GM18499 (cell line): ENCODE measurements around the gene UBXN6.

Experiments
- ATAC-seq: cut with Tn5 transposase; IDR thresholded peaks from one replicate; pipeline ENCODE4 v1.9.1; 2021; ENCODE audit warnings: moderate number of reproducible peaks; ENCODE audit not compliant: insufficient read depth, unreplicated experiment

The UBXN6 gene, protein sequence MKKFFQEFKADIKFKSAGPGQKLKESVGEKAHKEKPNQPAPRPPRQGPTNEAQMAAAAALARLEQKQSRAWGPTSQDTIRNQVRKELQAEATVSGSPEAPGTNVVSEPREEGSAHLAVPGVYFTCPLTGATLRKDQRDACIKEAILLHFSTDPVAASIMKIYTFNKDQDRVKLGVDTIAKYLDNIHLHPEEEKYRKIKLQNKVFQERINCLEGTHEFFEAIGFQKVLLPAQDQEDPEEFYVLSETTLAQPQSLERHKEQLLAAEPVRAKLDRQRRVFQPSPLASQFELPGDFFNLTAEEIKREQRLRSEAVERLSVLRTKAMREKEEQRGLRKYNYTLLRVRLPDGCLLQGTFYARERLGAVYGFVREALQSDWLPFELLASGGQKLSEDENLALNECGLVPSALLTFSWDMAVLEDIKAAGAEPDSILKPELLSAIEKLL

DNA sequence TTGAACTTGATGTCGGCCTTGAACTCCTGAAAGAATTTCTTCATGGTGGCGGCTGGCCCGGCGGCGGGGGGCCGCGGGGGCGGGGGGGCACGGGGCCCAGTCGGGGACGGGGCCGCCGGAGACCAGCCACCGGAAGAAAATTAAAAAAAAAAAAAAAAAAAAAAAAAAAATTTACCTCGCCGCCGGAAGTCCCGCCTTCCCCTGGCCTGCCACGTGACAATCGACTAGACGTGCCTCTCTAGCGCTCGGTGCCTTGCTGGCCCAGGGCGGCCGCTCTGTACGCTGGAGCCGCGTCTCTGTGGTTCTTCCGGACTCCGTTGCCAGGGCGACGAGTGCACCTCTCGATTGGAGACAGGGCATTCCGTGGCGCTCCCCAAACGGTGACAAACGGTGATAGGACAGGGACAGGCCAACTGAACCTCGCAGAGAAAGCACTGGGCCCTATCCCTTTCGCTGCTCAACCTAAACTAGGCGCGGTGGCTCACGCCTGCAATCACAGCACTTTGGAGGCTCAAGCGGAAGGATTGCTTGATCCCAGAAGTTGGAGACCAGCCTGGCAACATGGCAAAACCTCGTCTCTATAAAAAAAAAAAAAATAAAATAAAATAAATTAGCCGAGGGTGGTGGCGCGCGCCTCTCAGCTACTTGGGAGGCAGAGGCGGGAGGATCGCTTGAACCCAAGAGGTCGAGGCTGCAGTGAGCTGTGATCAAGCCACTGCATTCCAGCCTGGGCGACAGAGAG, at the start of gene UBXN6:
Gene UBXN6 (minus strand): TSS at position 141 of the 742 bp plus-strand sequence. CDS start 97 bp downstream, at position 44.
- peak; percentile 84 for ATAC-seq

DNA sequence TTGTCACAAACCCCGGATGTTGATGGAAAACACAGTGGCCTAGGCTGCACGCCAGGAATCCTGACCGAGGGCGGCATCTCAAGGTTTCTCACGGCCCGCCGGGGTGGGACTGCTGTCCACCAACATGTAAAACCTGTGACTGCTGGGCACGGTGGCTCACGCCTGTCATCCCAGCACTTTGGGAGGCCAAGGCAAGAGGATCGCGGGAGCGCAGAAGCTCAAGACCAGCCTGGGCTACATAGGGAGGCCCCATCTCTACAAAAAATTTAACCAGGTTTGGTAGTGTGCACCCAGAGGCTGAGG, 49.5 kb upstream of the UBXN6 start:
- ATAC-seq: no peak

DNA sequence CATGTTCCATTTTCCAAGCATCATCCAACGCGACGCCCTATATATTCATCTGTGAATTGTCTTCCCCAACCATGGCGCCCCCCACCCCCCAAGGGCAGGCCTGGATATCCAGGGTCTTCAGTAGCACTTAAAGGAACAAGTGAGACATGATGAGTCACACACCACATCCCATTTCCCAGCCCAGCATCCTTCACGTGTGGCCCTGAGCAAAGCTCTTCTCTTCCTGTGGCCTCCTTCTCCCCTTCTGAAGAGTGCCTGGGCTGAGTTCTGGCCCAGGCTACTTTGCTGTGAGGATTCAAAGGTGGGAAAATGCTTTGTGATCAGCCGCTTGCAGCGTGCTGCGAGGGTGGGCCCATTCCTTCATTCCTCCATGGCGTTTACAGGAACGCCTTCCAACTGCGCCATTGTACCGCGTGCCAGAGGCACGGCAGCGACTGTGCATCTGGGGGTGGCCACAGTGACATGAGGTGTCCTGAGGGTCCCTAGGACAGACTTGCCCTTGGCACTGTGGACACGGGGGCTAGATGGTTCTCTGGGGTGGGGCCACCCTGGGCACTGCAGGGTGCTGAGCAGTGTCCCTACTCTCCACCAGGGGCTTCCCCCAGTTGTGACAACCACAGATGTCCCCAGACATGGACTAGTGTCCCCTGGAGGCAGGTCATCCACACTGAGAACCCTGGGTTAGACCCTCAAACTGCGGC, 49.0 kb upstream of the UBXN6 start:
- ATAC-seq: no peak

DNA sequence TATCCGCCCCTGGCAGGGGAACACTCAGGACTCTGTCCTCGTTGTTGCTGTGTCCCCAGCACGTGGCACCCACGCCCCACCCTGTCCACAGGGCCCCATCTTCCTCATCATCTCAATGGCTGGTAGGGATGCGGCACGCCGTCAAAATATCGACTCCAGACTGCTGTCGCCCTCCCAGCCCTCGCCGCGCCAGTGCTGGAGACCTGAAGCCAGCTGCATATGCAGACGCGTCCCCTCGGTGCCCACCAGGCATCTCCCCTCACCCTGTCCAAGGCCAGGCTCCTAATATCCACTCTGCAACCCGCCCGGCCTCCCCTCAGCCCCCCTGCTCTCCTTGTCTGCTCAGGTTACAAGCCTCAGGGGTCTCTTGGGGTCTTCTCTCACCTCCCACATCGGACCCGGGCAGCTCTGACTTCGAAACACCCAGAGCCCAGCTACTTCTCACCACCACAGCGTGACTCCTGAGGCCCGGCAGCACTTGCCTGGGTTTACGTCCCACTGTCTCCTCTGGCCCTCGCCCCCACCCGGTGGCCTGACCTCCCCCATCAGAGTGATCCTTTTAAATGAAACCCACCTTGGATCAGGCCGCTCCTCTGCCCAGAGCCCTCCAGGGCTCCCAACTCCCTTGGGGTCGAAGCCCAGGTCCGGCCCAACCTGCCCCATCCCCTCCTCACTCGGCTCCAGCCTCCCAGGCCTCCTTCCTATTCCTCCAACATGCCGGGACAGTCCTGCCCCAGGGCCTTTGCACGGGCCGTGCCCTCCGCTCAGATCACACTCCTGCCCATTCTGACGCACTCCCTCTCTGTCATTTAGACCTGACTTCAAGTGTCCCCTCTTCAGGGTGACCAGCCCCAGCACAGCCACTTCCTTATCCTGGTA, 48.2 kb upstream of the UBXN6 start:
- no peak for ATAC-seq

DNA sequence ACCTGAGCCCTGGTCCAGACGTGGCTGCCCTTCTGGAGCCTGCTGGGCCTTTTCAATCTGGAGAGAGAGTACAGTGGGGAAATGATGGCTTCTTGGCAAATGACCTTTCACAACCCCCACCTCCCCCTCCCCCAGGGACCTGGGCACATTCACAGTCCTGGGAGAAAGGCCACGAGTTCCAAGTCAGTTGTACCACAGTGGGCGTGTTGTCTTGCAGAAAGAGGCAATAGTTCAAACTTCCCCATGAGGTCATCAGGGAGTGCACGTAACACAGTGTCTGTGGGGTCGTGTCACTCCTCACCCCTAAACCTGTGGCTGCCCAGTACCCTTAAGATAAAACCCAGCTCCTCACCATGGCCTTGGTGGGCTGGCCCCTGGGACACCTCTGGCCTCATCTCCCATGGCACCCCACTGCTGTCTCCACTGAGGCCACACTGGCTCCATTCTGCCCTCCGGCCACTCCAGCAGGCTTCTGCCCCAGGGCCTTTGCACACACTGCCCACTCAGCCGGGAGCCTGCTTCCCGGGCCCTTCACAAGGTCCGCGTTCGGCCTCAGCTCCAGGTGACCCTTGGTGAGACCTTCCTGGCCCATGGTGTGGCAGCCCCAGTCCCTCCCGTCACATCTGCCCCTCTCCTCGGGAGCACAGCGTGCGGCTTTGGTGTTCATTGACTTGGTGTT, 47.4 kb upstream of the UBXN6 start:
- ATAC-seq: no peak

DNA sequence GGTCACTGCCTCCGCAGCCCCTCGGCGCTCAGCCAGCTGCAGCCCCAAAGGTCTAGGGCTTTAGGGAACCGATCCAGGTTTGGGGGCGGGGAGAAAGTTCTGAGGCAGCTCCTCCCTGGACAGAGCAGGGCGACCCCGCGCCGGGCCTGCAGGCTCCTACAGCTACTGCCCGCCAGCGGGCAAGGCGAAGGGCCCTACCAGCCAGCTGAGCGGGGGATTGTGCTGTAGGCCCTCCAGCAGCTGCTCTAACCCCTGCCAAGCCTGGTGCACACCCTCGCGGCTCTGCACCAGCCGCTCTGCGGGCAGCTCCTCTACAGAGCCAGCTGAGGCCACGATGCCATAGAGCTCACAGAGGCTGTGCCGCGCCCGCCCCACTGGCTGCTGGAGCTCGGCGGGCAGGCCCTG, 46.7 kb upstream of the UBXN6 start:
- no peak for ATAC-seq

DNA sequence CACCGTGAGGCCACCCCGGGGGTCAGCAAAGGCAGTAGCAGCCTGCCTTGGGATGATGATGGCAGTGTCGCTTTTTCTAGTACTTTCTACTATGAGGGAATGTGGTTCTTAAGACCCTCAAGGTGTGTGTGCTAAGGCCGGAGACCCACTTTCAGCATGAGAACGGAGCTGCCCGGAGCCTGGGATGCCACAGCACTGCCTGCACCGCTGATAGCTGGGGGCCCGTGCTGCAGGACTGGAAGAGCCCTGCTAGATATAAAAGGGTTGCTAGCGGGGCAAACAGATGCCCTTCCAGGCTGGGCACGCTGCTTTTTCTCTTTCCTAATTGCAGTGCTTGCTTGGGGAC, 46.2 kb upstream of the UBXN6 start:
- no peak for ATAC-seq

DNA sequence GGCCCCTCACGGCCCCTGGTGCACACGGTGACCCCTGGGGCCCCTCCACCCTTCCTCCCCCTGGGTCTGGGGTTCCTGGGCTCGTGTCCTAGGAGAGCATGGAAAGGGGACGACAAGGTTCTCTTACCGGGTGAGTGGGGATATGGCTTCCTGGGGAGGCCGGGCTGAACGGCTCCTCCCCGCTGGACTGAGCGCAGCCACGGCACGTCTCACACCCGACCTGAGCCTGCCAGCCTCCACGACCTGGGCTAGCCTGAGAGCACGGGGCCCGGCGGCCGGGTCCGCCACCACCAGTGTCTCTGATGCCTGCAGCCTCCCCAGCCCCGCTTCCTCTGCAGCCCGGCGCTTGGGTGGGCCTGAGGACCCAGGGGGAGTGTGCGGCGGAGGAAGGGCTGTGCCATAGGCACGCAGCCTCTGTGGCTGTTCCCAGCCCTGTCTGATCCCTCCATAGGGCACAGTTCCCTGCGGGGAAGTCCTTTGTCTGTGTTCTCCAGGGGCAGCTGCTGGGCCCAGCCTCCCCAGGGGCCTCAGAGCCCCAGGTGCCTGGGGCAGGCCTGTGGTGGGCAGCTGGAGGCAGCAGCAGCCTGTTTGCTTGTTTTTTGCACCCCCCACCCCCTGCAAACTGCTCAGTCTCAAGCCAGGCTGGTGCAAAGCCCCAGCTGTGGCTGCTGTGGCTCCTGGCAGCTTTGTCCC, 45.7 kb upstream of the UBXN6 start:
- no peak for ATAC-seq

DNA sequence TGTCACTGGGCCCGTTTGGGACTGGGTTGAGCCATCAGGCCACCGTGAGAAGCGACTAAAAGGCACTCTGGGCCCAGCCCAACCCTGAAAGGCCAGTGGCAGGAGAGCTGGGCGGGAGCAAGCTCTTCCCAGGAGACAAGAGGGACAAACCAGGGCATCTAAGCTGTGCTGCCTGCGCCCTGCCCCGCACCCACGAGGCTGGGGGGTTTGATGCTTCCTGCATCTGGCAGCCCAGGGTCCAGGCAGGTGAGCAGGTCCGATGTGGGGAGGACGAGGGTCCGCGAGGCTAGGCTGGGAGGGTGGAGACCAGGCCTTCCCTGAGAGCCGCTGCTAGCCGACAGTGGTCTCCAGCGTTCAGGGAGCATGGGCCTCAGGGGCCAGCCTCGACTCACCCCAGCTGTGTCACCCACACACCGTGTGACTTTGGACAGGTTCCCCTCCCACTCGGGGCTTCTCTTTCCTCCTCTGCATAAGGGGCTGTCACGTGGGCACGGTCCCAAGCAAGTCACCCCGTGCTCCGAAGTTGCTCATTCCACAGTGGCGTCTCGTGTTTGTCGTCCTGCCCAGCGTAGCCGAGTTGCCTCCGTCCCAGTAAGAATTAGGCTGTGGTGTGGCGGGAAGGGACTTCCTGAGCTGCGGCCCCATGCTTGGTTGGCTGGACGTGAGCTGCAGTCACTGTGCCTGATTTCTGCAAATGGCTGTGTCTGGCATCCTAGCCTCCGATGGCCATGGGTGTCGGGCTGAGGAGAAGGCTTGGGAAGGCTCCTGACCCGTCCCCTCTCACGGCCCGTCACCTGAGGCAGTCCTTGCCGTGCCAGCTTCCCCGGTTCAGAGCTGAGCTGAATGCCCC, 44.9 kb upstream of the UBXN6 start:
- ATAC-seq: no peak

DNA sequence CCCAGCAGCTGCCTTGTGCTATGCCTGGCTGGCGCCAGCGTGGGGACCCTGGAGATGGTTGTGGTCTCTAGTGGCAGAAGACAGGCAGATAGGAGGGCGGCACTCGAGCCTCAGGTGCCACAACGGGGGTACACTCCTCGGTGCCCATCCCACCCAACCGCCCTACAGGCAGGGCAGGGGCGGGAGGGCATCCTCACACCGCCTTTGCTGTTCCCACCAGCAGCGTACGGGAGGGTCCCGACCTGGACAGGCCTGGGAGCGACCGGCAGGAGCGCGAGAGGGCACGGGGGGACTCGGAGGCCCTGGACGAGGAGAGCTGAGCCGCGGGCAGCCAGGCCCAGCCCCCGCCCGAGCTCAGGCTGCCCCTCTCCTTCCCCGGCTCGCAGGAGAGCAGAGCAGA, 44.1 kb upstream of the UBXN6 start:
- ATAC-seq: no peak

DNA sequence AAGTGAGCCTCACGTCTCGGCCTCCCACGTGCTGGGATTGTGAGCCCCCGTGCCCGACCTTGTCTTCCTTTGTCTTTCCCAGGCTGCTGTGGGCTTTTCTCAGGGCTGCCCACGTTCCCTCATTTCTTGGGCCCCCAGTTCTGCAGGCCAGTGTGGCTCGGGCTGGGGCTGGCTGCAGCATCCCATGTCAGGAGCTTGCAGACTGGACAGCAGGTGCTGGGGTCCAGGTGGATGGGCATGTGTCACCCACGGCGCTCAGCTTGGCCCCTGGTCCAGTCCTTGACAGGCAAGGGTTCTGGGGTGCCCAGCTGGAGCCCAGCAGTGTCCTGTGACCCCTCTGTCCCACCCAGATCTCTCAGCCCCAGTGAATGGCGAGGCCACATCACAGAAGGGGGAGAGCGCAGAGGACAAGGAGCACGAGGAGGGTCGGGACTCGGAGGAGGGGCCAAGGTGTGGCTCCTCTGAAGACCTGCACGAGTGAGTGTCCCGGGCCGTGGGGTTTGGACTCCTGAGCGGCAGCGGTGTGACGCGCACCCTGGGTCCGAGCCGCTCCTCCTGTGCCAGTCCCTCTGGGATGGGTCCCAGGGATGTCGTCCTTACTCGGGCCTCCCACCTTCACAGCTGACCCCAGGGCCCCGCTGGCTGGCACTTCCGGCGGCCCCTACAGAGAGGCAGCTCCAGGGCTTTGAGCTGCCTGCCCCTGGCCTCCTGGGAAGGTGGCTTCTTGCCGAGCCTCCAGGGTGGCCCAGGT, 43.4 kb upstream of the UBXN6 start:
- ATAC-seq: no peak

DNA sequence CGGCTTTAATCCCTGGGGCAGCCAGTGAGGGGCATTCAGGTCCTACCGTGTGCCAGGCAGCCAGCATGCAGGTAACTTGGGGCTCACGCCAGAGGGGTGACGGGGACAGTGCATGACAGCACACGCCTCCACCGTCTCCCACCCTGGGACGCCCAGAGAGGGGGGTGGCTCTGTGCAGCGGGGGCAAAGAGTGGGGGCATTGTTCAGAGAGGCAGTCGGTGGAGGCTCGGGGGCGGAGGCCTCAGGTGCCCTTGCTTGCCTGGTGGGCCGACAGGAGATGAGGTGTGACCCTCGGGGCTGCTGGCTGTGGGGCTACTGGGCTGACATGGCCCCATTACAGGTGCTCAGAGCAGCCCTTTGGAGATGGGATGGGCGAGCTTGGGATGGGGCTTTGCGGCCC, 42.3 kb upstream of the UBXN6 start:
- no peak for ATAC-seq

DNA sequence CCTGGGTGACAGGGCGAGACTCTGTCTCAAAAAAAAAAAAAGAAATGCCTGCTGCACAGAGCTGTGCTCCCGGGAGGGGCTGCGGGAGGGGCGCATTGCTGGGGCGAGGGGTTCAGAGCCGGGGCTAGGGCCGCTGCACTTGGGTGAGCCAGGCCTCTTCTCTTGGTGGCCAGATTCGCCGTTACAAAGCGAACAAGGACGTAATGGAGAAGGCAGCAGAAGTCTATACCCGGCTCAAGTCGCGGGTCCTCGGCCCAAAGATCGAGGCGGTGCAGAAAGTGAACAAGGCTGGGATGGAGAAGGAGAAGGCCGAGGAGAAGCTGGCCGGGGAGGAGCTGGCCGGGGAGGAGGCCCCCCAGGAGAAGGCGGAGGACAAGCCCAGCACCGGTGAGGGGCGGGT, 41.7 kb upstream of the UBXN6 start:
- no peak for ATAC-seq

DNA sequence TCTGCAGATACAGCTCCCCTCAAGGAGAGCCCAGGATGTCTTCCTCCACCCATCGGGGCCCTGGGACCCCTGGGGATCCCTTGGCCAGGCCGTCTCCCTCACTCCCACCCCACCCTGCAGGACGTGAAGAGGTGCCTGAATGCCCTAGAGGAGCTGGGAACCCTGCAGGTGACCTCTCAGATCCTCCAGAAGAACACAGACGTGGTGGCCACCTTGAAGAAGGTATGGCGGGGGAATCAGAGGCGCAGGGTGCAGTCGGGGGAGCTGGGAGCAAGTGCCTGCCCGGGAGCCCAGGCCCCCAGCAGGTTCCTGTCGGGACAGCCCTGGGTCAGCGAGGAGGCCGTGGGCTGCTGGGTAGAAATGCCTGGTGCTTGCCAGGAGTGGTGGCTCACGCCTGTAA, 41.1 kb upstream of the UBXN6 start:
- ATAC-seq: no peak

DNA sequence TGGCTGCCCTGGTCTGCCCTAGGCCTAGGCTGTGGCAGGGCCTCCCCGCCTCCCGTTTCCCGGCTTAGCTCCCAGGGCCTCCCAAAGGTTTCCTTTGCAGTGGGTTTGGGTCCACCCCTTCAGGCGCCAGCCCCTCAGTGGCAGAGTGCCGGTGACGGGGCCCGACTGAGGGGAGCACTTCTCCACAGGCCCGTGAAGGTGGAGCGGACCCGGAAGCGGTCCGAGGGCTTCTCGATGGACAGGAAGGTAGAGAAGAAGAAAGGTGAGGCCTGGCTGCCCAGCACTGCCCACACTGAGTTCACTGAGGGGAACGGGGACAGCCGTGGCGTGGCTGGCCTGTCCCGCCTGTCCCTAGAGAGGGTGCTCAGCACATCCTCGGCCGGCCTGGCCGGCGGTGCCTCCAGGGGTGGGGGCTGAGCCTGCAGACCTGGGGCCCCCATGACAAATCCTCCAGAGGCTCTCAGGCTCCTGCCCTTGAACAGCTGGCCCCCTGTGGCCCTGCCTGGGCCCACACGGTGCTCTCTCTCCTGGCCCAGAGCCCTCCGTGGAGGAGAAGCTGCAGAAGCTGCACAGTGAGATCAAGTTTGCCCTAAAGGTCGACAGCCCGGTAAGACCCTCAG, 40.3 kb upstream of the UBXN6 start:
- no peak for ATAC-seq

DNA sequence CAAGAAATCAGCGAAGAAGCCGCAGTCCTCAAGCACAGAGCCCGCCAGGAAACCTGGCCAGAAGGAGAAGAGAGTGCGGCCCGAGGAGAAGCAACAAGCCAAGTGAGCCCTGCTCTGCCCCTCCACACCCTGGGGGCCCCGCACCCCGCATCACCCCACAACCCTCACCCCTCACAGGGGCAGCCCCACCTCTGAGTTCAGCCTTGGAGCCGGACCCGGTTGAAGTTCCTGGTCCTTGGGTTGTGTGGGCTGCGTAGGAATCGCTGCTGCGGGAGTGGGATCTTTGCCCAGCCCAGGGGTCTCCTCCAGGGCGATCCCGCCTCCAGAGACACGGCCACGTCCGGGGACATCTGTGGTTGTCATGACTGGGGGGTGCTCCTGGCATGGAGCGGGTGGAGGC, 38.7 kb upstream of the UBXN6 start:
- no peak for ATAC-seq

DNA sequence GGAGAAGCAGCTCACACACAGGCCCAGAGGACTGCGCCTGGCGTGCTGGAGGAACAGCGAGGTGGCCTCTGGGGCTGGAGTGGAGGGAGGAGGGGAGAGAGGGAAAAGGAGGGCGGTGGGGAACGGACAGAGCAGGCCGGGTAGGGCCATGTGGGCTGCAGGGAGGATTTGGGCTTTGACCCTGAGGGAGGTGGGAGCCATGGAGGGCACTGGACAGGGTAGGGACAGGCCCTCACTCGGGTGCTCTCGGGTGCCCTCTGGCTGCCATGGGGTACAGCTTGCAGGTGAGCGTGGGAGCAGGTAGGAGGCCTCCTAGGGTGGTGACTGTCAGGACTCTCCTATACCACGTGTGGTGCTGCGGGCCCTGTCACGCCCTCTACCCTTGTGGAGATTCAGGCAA, 37.9 kb upstream of the UBXN6 start:
- ATAC-seq: no peak
